ENCODE results near the gene PAM16.

Gene PAM16

GRCh38 chr16:4381935-4382794, 31.0 kb upstream of the PAM16 start:
- DNase-seq (ENCODE audit: low read depth, low spot score), result no peak

GRCh38 chr16:4381072-4381934, 30.2 kb upstream of the PAM16 start:
- TF ChIP-seq YY1 (IDR thresholded peaks at IDR 0.05; ENCODE audit: insufficient read depth, insufficient read length), result no peak
- no peak for TF ChIP-seq SUZ12 (IDR thresholded peaks at IDR 0.05; ENCODE audit: extremely low read depth, insufficient read depth, insufficient read length)
- no peak for TF ChIP-seq ZNF274 (IDR thresholded peaks at IDR 0.05; ENCODE audit: low read depth, low read length)
- Histone ChIP-seq H3K36me3 (ENCODE audit: insufficient read depth, insufficient read length, low read length) (peaks cover 61% of the 10 kb centered on the region), H3K4me3 (ENCODE audit: insufficient read length, low read depth) (no peak overlapping the region), H3K27me3 (ENCODE audit: insufficient read depth, insufficient read length) (no peaks in the 10 kb centered on the region), H3K9me3 (ENCODE audit: insufficient read depth, low read length) (no peaks in the 10 kb centered on the region), H3K4me1 (ENCODE audit: insufficient read depth, insufficient read length) (peaks cover 47% of the 10 kb centered on the region), H3K9ac (ENCODE audit: insufficient read length, low read depth) (no peak overlapping the region)
- no peak for DNase-seq (ENCODE audit: low read depth, low spot score)

More at GRCh38 chr16:4381935-4382794, 31.0 kb upstream of the PAM16 start:
- Histone ChIP-seq H3K9ac (ENCODE audit: insufficient read length, low read depth) (no peak overlapping the region), H3K36me3 (ENCODE audit: insufficient read depth, insufficient read length, low read length) (peaks cover 69% of the 10 kb centered on the region), H3K27me3 (ENCODE audit: insufficient read depth, insufficient read length) (no peaks in the 10 kb centered on the region), H3K9me3 (ENCODE audit: insufficient read depth, low read length) (no peaks in the 10 kb centered on the region), H3K4me3 (ENCODE audit: insufficient read length, low read depth) (no peak overlapping the region), H3K4me1 (ENCODE audit: insufficient read depth, insufficient read length) (peaks cover 44% of the 10 kb centered on the region)
- TF ChIP-seq ZNF274 (IDR thresholded peaks at IDR 0.05; ENCODE audit: low read depth, low read length) (no peak), SUZ12 (IDR thresholded peaks at IDR 0.05; ENCODE audit: extremely low read depth, insufficient read depth, insufficient read length) (no peak)

- no peak for DNase-seq (ENCODE audit: low read depth, low spot score)
- Histone ChIP-seq H3K4me1 (ENCODE audit: insufficient read depth, insufficient read length) (peaks cover 52% of the 10 kb centered on the region), H3K27me3 (ENCODE audit: insufficient read depth, insufficient read length) (no peaks in the 10 kb centered on the region), H3K4me3 (ENCODE audit: insufficient read length, low read depth) (no peak overlapping the region), H3K9ac (ENCODE audit: insufficient read length, low read depth) (no peak overlapping the region), H3K36me3 (ENCODE audit: insufficient read depth, insufficient read length, low read length) (peaks cover 66% of the 10 kb centered on the region), H3K9me3 (ENCODE audit: insufficient read depth, low read length) (no peaks in the 10 kb centered on the region)
- TF ChIP-seq SUZ12 (IDR thresholded peaks at IDR 0.05; ENCODE audit: extremely low read depth, insufficient read depth, insufficient read length), result no peak
- no peak for TF ChIP-seq ZNF274 (IDR thresholded peaks at IDR 0.05; ENCODE audit: low read depth, low read length)
- no peak for TF ChIP-seq YY1 (IDR thresholded peaks at IDR 0.05; ENCODE audit: insufficient read depth, insufficient read length)
Measured at GRCh38 chr16:4380119-4381063, 29.3 kb upstream of the PAM16 start.

GRCh38 chr16:4378999-4379690, 28.0 kb upstream of the PAM16 start:
- TF ChIP-seq SUZ12 (IDR thresholded peaks at IDR 0.05; ENCODE audit: extremely low read depth, insufficient read depth, insufficient read length), result no peak
- TF ChIP-seq YY1 (IDR thresholded peaks at IDR 0.05; ENCODE audit: insufficient read depth, insufficient read length), result no peak
- TF ChIP-seq ZNF274 (IDR thresholded peaks at IDR 0.05; ENCODE audit: low read depth, low read length), result no peak
- H3K9me3 ChIP-seq (ENCODE audit: insufficient read depth, low read length), result no peaks in the 10 kb centered on the region
- H3K9ac ChIP-seq (ENCODE audit: insufficient read length, low read depth), result peak overlapping the region; percentile 57
- no peak for DNase-seq (ENCODE audit: low read depth, low spot score)
- H3K36me3 ChIP-seq (ENCODE audit: insufficient read depth, insufficient read length, low read length), result peaks cover 61% of the 10 kb centered on the region
- H3K4me1 ChIP-seq (ENCODE audit: insufficient read depth, insufficient read length), result peaks cover 57% of the 10 kb centered on the region
- no peaks in the 10 kb centered on the region for H3K27me3 ChIP-seq (ENCODE audit: insufficient read depth, insufficient read length)
- no peak overlapping the region for H3K4me3 ChIP-seq (ENCODE audit: insufficient read length, low read depth)

GRCh38 chr16:4378161-4378666, 27.1 kb upstream of the PAM16 start:
- H3K9me3 ChIP-seq (ENCODE audit: insufficient read depth, low read length), result no peaks in the 10 kb centered on the region
- H3K4me3 ChIP-seq (ENCODE audit: insufficient read length, low read depth), result no peak overlapping the region
- peaks cover 58% of the 10 kb centered on the region for H3K4me1 ChIP-seq (ENCODE audit: insufficient read depth, insufficient read length)
- peaks cover 53% of the 10 kb centered on the region for H3K36me3 ChIP-seq (ENCODE audit: insufficient read depth, insufficient read length, low read length)
- TF ChIP-seq ZNF274 (IDR thresholded peaks at IDR 0.05; ENCODE audit: low read depth, low read length) (no peak), YY1 (IDR thresholded peaks at IDR 0.05; ENCODE audit: insufficient read depth, insufficient read length) (no peak), SUZ12 (IDR thresholded peaks at IDR 0.05; ENCODE audit: extremely low read depth, insufficient read depth, insufficient read length) (no peak)
- H3K9ac ChIP-seq (ENCODE audit: insufficient read length, low read depth), result peak overlapping the region; percentile 57
- no peak for DNase-seq (ENCODE audit: low read depth, low spot score)
- H3K27me3 ChIP-seq (ENCODE audit: insufficient read depth, insufficient read length), result no peaks in the 10 kb centered on the region

GRCh38 chr16:4377573-4378154, 26.5 kb upstream of the PAM16 start:
- H3K27me3 ChIP-seq (ENCODE audit: insufficient read depth, insufficient read length), result no peaks in the 10 kb centered on the region
- TF ChIP-seq ZNF274 (IDR thresholded peaks at IDR 0.05; ENCODE audit: low read depth, low read length), result no peak
- TF ChIP-seq YY1 (IDR thresholded peaks at IDR 0.05; ENCODE audit: insufficient read depth, insufficient read length), result no peak
- no peak for TF ChIP-seq SUZ12 (IDR thresholded peaks at IDR 0.05; ENCODE audit: extremely low read depth, insufficient read depth, insufficient read length)
- no peak for DNase-seq (ENCODE audit: low read depth, low spot score)
- H3K9me3 ChIP-seq (ENCODE audit: insufficient read depth, low read length), result no peaks in the 10 kb centered on the region
- peaks cover 48% of the 10 kb centered on the region for H3K36me3 ChIP-seq (ENCODE audit: insufficient read depth, insufficient read length, low read length)
- H3K4me3 ChIP-seq (ENCODE audit: insufficient read length, low read depth), result no peak overlapping the region
- peaks cover 60% of the 10 kb centered on the region for H3K4me1 ChIP-seq (ENCODE audit: insufficient read depth, insufficient read length)
- H3K9ac ChIP-seq (ENCODE audit: insufficient read length, low read depth), result peak overlapping the region; percentile 57

Data from NT2/D1 (cell line).